RWPE2 (cell line): Measurements from ENCODE around the gene DAGLA.

Experiments
- ATAC-seq: fragments of 200-7000 bp; cut with Tn5 transposase; 3 replicates; pipeline ENCODE4 v1.9.1; 2021; ENCODE audit warnings: low read depth
- DNase-seq: peaks from one replicate; pipeline ENCODE4 v3.0.0-alpha.2; 2020; ENCODE audit warnings: low spot score
- H3K27ac ChIP-seq: fragments of 450-650 bp; 2 replicates; pipeline ENCODE4 v1.5.1; 2017; ENCODE audit warnings: mild to moderate bottlenecking; ENCODE audit not compliant: poor library complexity, severe bottlenecking
- H3K27me3 ChIP-seq: fragments of 250-450 bp; sonication (Bioruptor Pico); 2 replicates; pipeline ENCODE4 v1.5.1; 2021; ENCODE audit warnings: mild to moderate bottlenecking, moderate library complexity; ENCODE audit not compliant: insufficient read depth, poor library complexity, severe bottlenecking
- H3K36me3 ChIP-seq: fragments of 250-450 bp; sonication (Bioruptor Pico); 2 replicates; pipeline ENCODE4 v1.5.1; 2020; ENCODE audit warnings: low read depth, mild to moderate bottlenecking, moderate library complexity
- H3K4me1 ChIP-seq: fragments of 250-450 bp; sonication (Bioruptor Pico); 2 replicates; pipeline ENCODE4 v1.5.1; 2021; ENCODE audit warnings: mild to moderate bottlenecking, moderate library complexity; ENCODE audit not compliant: insufficient read depth, poor library complexity, severe bottlenecking
- H3K4me3 ChIP-seq: fragments of 250-450 bp; sonication (Bioruptor Pico); 2 replicates; pipeline ENCODE4 v1.5.1; 2021; ENCODE audit warnings: mild to moderate bottlenecking, moderate library complexity; ENCODE audit not compliant: severe bottlenecking
- H3K9me3 ChIP-seq: fragments of 250-450 bp; sonication (Bioruptor Pico); 2 replicates; pipeline ENCODE4 v1.5.1; 2021; ENCODE audit warnings: mild to moderate bottlenecking, moderate library complexity; ENCODE audit not compliant: severe bottlenecking
- TF ChIP-seq, protein P1 (sequence below): fragments of 450-650 bp; IDR thresholded peaks from one replicate; pipeline ENCODE4 v1.5.1; 2017; ENCODE audit warnings: mild to moderate bottlenecking, moderate library complexity; ENCODE audit not compliant: poor library complexity, severe bottlenecking

DAGLA gene

DNA sequence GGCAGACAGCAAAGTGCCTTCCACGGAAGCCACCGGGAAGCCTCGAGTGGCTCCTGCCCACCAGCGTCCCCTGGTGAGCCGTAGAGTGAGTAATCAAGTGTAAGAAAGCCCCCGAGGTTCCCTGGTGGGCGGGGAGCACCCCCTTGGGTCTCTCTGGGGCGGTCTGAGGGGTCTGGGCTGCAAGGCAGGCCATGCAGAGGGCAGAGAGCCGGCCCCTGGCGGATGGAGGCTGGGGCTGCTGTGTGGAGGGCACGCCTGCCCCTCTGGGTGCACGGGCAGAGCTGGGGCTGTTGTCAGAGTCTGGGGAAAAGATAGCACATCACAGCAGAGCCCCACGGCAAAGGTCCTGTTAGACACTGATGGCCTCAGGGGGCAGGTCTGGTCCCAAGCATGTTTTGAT, 46.6 kb downstream of the DAGLA start:
- DNase-seq (no peak), ATAC-seq (no peak)
- no peaks in the 10 kb centered on the region for H3K36me3 ChIP-seq
- TF ChIP-seq, protein P1, sequence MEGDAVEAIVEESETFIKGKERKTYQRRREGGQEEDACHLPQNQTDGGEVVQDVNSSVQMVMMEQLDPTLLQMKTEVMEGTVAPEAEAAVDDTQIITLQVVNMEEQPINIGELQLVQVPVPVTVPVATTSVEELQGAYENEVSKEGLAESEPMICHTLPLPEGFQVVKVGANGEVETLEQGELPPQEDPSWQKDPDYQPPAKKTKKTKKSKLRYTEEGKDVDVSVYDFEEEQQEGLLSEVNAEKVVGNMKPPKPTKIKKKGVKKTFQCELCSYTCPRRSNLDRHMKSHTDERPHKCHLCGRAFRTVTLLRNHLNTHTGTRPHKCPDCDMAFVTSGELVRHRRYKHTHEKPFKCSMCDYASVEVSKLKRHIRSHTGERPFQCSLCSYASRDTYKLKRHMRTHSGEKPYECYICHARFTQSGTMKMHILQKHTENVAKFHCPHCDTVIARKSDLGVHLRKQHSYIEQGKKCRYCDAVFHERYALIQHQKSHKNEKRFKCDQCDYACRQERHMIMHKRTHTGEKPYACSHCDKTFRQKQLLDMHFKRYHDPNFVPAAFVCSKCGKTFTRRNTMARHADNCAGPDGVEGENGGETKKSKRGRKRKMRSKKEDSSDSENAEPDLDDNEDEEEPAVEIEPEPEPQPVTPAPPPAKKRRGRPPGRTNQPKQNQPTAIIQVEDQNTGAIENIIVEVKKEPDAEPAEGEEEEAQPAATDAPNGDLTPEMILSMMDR = no peak
- peaks cover 29% of the 10 kb centered on the region for H3K4me1 ChIP-seq
- no peaks in the 10 kb centered on the region for H3K27me3 ChIP-seq
- no peak overlapping the region for H3K27ac ChIP-seq
- no peaks in the 10 kb centered on the region for H3K9me3 ChIP-seq
- H3K4me3 ChIP-seq = no peak overlapping the region

DNA sequence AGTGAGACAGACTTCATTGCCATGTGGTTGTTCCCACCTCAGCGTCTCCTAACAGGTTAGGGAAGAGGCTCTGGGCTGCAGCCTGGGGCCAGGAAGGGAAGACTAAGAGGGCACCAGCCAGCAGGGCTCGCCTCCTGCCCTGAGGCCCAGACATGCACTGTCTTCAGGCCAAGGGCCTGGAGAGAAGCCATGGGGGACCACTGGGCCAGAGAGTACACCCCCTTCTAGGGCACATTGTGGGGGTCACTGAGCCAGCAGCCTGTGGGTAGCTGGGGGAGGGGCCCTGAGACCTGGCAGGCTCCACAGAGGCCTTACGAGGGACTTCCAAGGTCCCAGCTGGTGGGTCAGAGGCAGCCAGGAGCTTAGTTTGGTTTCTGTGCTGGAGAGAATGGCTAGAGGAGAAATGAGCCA, 47.2 kb downstream of the DAGLA start:
- no peaks in the 10 kb centered on the region for H3K9me3 ChIP-seq
- DNase-seq (no peak), ATAC-seq (no peak)
- H3K27me3 ChIP-seq = no peaks in the 10 kb centered on the region
- H3K4me3 ChIP-seq = no peak overlapping the region
- H3K27ac ChIP-seq = no peak overlapping the region
- TF ChIP-seq, protein P1 = no peak
- peaks cover 29% of the 10 kb centered on the region for H3K4me1 ChIP-seq
- H3K36me3 ChIP-seq = no peaks in the 10 kb centered on the region

DNA sequence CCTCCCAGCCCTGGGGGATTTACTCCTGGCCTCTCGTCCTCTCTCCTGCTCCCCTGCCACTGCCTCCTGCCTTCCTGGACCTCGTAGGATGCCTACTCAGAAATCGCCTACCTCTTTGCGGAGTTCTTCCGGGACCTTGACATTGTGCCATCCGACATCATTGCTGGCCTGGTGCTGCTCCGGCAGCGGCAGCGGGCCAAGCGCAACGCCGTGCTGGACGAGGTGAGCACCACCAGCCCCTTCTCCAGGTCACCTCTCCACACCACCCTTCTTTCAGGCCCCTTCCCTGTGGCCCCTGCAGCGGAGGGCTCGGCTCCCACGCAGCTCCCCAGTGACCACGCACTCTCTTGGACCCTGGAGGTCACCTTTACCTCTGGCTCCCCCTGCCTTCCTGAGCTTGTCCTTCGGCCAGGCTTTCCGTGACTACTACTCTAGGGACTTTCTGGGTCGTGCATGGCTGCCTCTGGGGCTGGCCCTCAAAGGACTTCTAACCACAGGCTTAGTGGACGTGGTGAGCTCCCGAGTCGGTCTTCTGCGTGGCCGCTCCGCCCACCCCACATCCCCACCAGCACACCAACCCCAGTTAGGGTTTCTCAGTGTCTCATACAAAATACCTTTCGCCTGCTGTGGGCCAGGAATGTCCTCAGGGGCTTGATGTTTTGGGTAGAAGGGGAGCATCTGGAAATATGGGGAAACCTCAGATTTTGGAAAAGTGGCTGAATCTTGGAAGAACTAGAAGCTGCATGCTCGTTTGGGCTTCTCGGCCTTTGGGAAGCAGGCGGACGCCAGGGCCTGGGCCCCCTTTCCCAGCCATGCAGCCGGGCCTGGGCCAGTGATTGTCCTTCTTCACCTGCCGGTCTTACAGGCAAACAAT, 48.1 kb downstream of the DAGLA start:
- TF ChIP-seq, protein P1 = no peak
- no peaks in the 10 kb centered on the region for H3K9me3 ChIP-seq
- no peak overlapping the region for H3K27ac ChIP-seq
- DNase-seq = no peak
- peaks cover 29% of the 10 kb centered on the region for H3K4me1 ChIP-seq
- no peak for ATAC-seq
- H3K36me3 ChIP-seq = no peaks in the 10 kb centered on the region
- no peak overlapping the region for H3K4me3 ChIP-seq
- no peaks in the 10 kb centered on the region for H3K27me3 ChIP-seq

DNA sequence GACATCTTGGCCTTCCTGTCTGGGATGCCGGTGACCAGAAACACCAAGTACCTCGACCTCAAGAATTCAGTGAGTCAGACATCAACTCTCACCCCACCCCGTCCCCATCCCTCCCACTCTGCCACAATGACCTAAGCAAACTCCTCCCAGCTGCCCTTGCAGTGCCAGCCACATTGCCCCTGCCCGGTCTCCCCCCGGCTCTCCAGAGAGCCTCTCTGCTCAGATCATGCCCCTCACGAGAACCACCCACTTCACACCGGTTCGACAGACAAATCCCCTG, 48.7 kb downstream of the DAGLA start:
- H3K27ac ChIP-seq = no peak overlapping the region
- H3K27me3 ChIP-seq = no peaks in the 10 kb centered on the region
- TF ChIP-seq, protein P1 = no peak
- H3K4me3 ChIP-seq = no peak overlapping the region
- no peaks in the 10 kb centered on the region for H3K36me3 ChIP-seq
- ATAC-seq (peak; percentile 42), DNase-seq (no peak)
- peaks cover 29% of the 10 kb centered on the region for H3K4me1 ChIP-seq
- H3K9me3 ChIP-seq = no peaks in the 10 kb centered on the region
